Vagina (tissue), 2 donors: ENCODE measurements around the gene IST1. TPM values are rescaled to one million over a fixed set of nuclear protein-coding genes. Genes with fewer than 3 reads are reported as not detected.

Source experiments
- DNase-seq, 2 donors: peaks; one replicate each; pipeline ENCODE4 v3.0.0-alpha.2; 2017; ENCODE audit errors: extremely low spot score in 2 of 2
- H3K27ac ChIP-seq: fragments of 200-600 bp; sonication (generic); one replicate; pipeline ENCODE4 v1.5.1; 2019
- H3K27me3 ChIP-seq: fragments of 200-600 bp; sonication (generic); one replicate; pipeline ENCODE4 v1.5.1; 2019
- H3K36me3 ChIP-seq, 2 donors: fragments of 200-600 bp; sonication (generic); one replicate each; pipeline ENCODE4 v1.5.1; 2017 to 2019
- H3K4me1 ChIP-seq: fragments of 200-600 bp; sonication (generic); one replicate; pipeline ENCODE4 v1.5.1; 2019
- H3K4me3 ChIP-seq, 2 donors: fragments of 200-600 bp; sonication (generic); 1 replicate in 1 of 2; 2 replicates in 1 of 2; pipeline ENCODE4 v1.5.1; 2016 to 2019
- H3K9me3 ChIP-seq: fragments of 200-600 bp; sonication (generic); one replicate; pipeline ENCODE4 v1.5.1; 2019
- CTCF ChIP-seq, 3 experiments: fragments of 450-650 bp in 2 of 3; fragments of 200-600 bp in 1 of 3; sonication (generic) in 1 of 3; IDR thresholded peaks; one replicate each; pipeline ENCODE4 v1.5.1; 2017 to 2019; ENCODE audit warnings: antibody characterized with exemption in 3 of 3, mild to moderate bottlenecking in 2 of 3, moderate library complexity in 2 of 3
- POLR2A ChIP-seq, 2 donors: fragments of 450-650 bp; IDR thresholded peaks; one replicate each; pipeline ENCODE4 v1.6.1; 2017; ENCODE audit warnings: antibody characterized with exemption in 2 of 2, mild to moderate bottlenecking in 2 of 2, moderate library complexity in 2 of 2
- POLR2AphosphoS5 ChIP-seq, 2 donors: sonication (generic); formaldehyde crosslinking; IDR thresholded peaks; one replicate each; pipeline ENCODE4 v1.9.0; 2017; ENCODE audit warnings: antibody characterized with exemption in 2 of 2, mild to moderate bottlenecking in 2 of 2, low read depth in 1 of 2; ENCODE audit not compliant: insufficient read depth in 1 of 2
- intact Hi-C: fragments of 100-400 bp; cut with DNase I; formaldehyde crosslinking; loops from one replicate; pipeline ENCODE4 v1.15.1; 2023
- total RNA-seq: library from RNA; depleted of rRNA; stranded (reverse); fragments of >200 nt; gene quantifications from one replicate; pipeline ENCODE4 v1.2.3, GENCODE V29; 2016

IST1 gene
- total RNA-seq, 1 donor from 2014 or later: 159 TPM

- TF ChIP-seq POLR2AphosphoS5 (IDR thresholded peaks at IDR 0.05; ENCODE audit: insufficient read depth in 1 of 2, low read depth in 1 of 2) (no peak), CTCF (IDR thresholded peaks at IDR 0.05) (no peak), POLR2A (IDR thresholded peaks at IDR 0.05) (no peak)
- DNase-seq: no peak
- intact Hi-C loops: no loop called here
- Histone ChIP-seq H3K36me3 (peaks cover 0 to 61% of the 10 kb centered on the region in 2 donors), H3K27me3 (no peaks in the 10 kb centered on the region), H3K4me1 (peaks cover 36% of the 10 kb centered on the region), H3K9me3 (no peaks in the 10 kb centered on the region), H3K4me3 (no peak overlapping the region), H3K27ac (peak overlapping the region; percentile 38)
These were observed 32.1 kb downstream of the IST1 start for GRCh38 chr16:71927383-71927782.

GRCh38 chr16:71927787-71928186 is 32.5 kb downstream of the IST1 start:
- H3K4me1 ChIP-seq: peaks cover 36% of the 10 kb centered on the region
- DNase-seq: no peak
- intact Hi-C loops: no loop called here
- no peaks in the 10 kb centered on the region for H3K9me3 ChIP-seq
- H3K4me3 ChIP-seq: no peak overlapping the region
- peaks cover 0 to 57% of the 10 kb centered on the region in 2 donors for H3K36me3 ChIP-seq
- H3K27ac ChIP-seq: no peak overlapping the region
- H3K27me3 ChIP-seq: no peaks in the 10 kb centered on the region
- no peak for TF ChIP-seq POLR2AphosphoS5 (IDR thresholded peaks at IDR 0.05; ENCODE audit: insufficient read depth in 1 of 2, low read depth in 1 of 2)
- TF ChIP-seq CTCF (IDR thresholded peaks at IDR 0.05): no peak
- no peak for TF ChIP-seq POLR2A (IDR thresholded peaks at IDR 0.05)

- no peak overlapping the region for H3K27ac ChIP-seq
- H3K36me3 ChIP-seq: peaks cover 0 to 45% of the 10 kb centered on the region in 2 donors
- no peak for TF ChIP-seq CTCF (IDR thresholded peaks at IDR 0.05)
- TF ChIP-seq POLR2AphosphoS5 (IDR thresholded peaks at IDR 0.05; ENCODE audit: insufficient read depth in 1 of 2, low read depth in 1 of 2): no peak
- no peak for TF ChIP-seq POLR2A (IDR thresholded peaks at IDR 0.05)
- DNase-seq: no peak
- H3K9me3 ChIP-seq: no peaks in the 10 kb centered on the region
- H3K27me3 ChIP-seq: no peaks in the 10 kb centered on the region
- peaks cover 36% of the 10 kb centered on the region for H3K4me1 ChIP-seq
- intact Hi-C loops: no loop called here
- no peak overlapping the region for H3K4me3 ChIP-seq
These were observed 33.7 kb downstream of the IST1 start for GRCh38 chr16:71929048-71929447.

DNA sequence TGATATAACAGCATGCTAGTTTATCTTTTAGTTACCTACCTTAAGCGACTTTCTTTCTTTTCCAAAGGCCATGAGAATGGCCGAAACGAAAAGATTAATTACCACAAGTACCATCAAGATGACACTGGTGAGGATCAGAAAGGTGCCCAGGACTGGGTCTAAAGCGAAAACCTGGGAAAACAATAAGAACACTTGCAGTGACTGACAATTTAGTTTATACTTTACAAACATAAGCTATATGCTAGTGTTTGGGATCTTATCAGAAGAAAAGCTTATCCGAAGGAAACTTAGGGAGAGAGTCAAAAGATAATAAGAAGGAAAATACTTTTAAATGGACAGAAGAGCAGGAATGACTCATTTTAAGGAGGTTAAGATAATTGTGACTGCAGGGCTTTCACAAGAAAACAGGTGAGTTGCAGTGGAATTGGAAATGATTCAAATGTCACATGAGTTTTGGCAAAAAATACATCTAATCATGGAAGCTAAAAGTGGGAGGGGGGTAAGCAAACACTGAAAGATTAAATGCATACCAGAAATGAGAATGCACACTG is 34.8 kb downstream of the IST1 start:
- no peak for TF ChIP-seq POLR2AphosphoS5 (IDR thresholded peaks at IDR 0.05; ENCODE audit: insufficient read depth in 1 of 2, low read depth in 1 of 2)
- TF ChIP-seq CTCF (IDR thresholded peaks at IDR 0.05): no peak
- no peak for TF ChIP-seq POLR2A (IDR thresholded peaks at IDR 0.05)
- intact Hi-C loops: no loop called here
- Histone ChIP-seq H3K9me3 (no peaks in the 10 kb centered on the region), H3K27me3 (no peaks in the 10 kb centered on the region), H3K4me3 (no peak overlapping the region), H3K27ac (no peak overlapping the region), H3K36me3 (peaks cover 0 to 34% of the 10 kb centered on the region in 2 donors), H3K4me1 (peaks cover 29% of the 10 kb centered on the region)
- DNase-seq: no peak

GRCh38 chr16:71931001-71931400 is 35.7 kb downstream of the IST1 start:
- H3K36me3 ChIP-seq: peaks cover 0 to 25% of the 10 kb centered on the region in 2 donors
- H3K9me3 ChIP-seq: no peaks in the 10 kb centered on the region
- H3K27ac ChIP-seq: no peak overlapping the region
- TF ChIP-seq POLR2AphosphoS5 (IDR thresholded peaks at IDR 0.05; ENCODE audit: insufficient read depth in 1 of 2, low read depth in 1 of 2): no peak
- DNase-seq: no peak
- H3K4me3 ChIP-seq: no peak overlapping the region
- no peaks in the 10 kb centered on the region for H3K27me3 ChIP-seq
- H3K4me1 ChIP-seq: peaks cover 29% of the 10 kb centered on the region
- intact Hi-C loops: no loop called here
